ENCODE data around the gene MRPL46.
A peak's percentile ranks its signal among the peaks of the same experiment; 100 is the strongest.

MRPL46 gene

GRCh38 chr15:88467073-88467934 is at the start of gene MRPL46, which contains the start of gene MRPS11:
Gene MRPL46 (minus strand): TSS chr15:88467388. CDS start chr15:88467377, 11 bp downstream.
Gene MRPS11 (plus strand): TSS chr15:88467708. CDS start chr15:88467718, 10 bp downstream.
- DNase-seq = peak; percentile 62

DNA sequence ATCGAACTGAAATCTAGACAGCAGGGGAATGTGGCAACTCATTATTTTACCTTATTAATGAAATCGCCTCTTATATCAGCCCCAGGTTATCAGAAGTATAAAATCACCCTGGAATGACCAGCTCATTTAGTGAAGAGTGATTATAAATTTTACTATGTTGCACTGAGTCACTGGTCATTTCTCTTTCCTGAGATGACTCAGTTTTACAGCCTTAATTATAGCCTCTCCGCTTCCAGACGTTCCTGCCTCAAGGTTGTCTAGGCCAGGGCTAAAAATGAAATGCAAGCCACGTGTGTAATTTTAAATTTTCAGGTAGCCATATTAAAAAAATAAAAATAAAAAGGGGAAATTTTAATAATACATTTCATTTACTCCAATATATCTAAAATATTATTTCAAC is 46.0 kb upstream of the MRPL46 start:
- no peak for DNase-seq

DNA sequence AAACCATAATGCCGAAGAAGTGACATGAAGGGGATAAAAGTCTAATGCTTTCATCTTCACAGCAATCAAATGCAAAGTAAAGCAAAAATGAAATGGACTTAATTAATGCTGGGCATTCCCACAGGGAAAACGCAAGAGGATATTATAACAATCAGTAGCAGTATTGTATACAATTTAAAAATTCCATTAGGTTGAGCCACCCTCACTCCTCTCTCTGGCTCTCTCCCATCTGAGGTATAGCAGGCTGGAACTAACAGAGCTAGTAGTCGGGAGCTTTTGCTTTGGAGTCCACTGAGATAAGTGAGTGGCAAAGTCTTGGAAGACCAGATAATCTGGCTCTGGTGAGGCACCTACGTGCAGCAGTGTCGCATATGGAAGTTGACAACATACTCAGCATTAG is 45.4 kb upstream of the MRPL46 start:
- DNase-seq = no peak

DNA sequence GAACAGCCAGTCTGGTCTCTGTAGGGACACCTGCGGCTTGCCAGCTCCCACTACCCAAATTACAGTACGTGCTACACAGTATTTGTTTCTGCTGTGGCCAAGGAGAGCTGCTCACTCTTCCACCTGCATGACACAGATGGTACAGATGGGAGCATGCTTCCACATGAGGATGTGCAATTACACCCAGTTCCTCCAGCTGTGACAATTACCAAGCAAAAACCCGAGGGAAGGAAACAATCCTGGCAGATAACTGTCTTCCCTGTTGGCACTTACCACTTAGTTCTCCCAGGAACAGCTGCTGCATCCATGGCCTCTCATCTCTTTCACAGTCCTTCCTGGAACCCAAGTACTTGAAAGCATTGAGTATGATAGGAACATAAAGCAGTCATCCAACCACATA is 44.9 kb upstream of the MRPL46 start:
- DNase-seq = no peak

- no peak for DNase-seq
Observed at GRCh38 chr15:88511161-88511560, 44.0 kb upstream of the MRPL46 start.

DNA sequence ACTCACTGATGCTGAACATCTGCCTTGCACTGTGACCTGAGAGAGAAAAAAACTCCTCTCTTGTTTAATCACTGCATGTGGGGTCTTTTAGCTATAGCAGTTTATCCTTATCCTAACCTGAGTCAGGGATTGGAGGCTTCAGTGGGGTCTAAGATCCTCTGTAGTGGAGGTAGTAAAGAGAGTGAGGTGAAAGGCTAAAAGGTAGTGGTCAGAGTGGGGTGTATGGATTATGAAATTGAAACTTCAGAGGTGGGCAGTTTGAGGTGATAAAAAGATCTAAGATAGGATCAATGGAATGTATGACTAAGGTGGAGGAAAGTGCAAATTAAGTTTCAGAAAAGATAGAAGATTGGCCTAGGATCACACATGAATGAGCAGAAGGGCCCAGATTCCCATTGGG is 42.8 kb upstream of the MRPL46 start:
- no peak for DNase-seq

DNA sequence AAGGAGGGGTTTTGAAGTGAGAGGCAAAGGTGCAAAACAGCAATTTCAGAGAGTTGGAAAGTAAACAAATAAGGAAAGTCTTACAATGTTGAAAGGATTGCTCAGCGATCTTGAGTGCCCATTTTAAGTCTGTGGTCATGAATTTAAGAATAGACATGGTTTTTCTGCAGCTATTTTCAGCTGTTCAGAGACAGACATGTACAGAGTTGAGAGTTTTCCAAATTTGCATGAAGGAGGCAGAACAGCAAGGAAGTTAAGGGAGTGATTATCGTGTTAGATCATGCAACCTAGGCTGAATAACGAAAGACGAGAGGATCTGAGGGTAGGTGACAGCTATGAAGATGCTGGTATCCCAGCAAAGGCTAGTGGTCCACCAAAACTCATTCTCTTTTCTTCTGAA is 42.1 kb upstream of the MRPL46 start:
- DNase-seq = no peak

- no peak for DNase-seq
Observed at GRCh38 chr15:88506628-88507027, 39.4 kb upstream of the MRPL46 start.

DNA sequence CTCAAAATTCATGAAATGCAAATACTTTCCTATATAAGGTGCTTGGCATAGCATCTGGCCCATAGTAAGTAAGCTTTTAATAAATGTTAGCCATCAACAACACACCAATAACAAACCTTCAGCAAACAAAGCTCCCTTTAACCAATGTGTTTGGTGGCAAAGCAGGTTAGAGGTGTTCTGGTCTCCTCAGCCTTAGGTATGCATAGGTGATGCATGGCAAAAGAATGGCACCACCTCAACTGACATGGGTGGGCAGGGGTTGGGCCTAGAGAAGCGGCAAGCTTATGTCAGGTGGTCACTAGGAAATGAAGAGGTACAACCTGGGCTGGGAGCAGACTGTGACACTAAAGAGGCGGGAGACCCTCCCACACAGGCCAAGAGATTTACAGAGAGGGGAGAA is 38.5 kb upstream of the MRPL46 start:
- DNase-seq = no peak

- DNase-seq = no peak
Observed at GRCh38 chr15:88504445-88504844, 37.3 kb upstream of the MRPL46 start.

- DNase-seq = no peak
Observed at GRCh38 chr15:88498996-88499395, 31.8 kb upstream of the MRPL46 start.

- DNase-seq = no peak
Observed at GRCh38 chr15:88497109-88497765, 30.0 kb upstream of the MRPL46 start.

GRCh38 chr15:88493844-88494243 is 26.7 kb upstream of the MRPL46 start:
- no peak for DNase-seq

- no peak for DNase-seq
Observed at GRCh38 chr15:88491158-88491557, 24.0 kb upstream of the MRPL46 start.

DNA sequence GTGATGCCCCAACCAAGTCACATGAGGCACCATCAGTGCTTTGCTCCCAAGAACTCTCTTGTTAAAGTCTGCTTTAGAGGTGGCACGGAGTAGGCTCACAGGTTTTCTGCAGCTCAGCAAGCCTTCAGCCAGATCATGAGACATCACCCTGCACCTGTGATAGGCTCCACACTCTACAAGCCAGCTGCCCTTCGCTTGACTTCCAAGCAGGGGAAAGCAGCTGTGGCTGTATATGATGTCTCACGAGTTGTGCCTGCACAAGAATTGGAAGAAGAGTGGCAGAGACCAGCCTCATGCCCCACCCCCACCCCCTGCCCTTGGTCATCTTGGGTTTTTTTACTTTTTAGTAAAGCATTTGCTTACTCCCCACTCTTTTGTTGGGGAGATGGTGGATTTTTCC is 22.8 kb upstream of the MRPL46 start:
- no peak for DNase-seq

DNA sequence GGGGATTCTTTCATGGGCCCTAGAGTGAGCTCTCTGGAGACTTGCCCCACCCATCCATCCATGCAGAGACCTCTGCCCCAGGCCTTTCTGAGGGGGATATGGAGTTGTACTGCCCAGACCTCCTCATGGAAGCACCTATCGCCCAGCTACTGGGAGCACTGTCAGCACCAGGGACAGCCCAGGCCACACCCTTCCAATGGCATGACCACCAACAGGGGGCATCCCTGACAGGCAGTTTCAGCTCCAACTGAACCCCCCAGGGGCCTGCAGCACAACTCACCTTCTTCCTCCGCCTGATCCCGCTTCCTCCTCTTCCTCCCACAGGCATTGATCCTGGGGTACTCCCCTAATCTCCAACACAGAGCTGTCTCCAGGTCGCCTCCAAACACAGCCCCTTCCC is 22.1 kb upstream of the MRPL46 start:
- DNase-seq = no peak

- no peak for DNase-seq
Observed at GRCh38 chr15:88487796-88488523, 20.8 kb upstream of the MRPL46 start.

DNA sequence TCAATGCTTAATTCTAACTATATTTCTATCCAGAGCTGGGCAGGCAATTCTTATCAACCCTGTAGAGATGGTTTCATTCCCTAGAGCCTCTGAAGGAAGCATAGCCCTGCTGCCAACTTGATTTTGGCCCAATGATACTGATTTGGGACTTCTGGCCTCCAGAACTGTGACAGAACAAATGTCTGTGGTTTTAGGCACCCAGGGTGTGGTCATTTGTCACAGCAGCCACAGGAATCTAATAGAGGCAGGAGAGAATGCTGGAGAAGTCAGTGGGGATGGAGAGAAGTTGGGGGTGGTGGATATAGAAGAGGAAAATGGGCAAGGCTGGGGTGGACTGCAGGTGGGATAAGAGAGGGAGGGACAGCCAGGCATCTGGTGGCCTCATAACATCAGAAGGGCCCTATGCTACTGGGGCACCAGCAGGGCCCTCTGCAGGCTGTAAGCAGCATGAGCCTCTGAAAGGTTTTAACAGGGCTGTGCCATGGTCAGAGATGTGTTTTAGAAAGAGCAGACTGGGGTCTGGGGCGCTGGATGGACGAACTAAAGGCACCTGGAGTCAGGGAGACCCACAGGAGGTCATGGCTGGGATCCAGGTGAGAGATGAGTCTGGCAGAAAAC is 20.1 kb upstream of the MRPL46 start:
- DNase-seq = no peak

DNA sequence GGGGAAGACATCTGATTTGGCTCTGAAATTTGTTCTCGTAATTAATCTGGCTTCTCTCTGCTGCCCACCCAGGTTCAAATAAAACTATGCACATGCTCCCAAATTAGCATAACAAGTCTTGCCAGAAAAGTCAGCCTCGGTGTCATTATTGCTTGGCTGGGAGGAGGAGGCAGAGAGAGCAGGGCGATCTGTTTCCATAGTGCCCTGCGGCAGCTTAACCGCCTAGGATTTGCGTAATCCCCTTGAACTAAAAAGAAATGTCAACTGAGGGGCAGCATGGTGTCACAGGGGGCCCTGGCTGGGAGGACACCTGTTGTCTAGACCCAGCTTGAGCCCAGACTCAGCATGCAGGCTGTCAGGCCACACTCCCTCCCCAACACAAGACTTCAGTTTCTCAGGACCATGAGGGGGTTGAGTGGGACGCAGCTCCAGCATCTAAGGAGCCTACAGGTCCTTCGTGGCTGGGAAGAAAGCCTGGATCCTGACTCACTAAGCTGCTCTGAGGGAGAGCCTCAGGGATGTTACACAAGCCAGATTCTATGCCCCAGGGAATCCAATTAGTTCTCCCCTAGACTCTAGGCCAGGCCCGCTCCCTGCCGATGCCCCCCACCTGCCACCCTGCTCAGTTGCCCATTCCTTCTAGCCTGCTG is 17.6 kb upstream of the MRPL46 start:
- no peak for DNase-seq

GRCh38 chr15:88482263-88482662 is 15.1 kb upstream of the MRPL46 start:
- DNase-seq = no peak

DNA sequence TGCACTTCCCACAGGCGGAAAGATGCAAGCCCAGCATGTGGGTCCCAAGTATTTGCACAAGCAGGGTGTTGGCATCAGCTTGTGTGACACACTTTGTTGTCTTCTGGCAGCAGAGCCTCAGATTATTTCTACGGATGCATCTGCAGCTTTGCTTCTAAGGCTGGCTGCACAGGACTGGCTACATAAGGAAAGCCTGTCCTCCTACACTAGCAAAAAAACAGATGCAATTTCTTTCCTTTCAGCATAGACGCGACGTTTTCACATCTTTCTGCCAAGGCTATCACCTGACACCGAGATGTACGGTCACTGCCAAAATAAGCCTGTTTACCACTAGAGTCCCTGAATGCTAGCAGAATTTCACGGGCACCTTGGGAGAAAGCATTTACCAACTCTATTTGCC is 13.8 kb upstream of the MRPL46 start:
- no peak for DNase-seq

DNA sequence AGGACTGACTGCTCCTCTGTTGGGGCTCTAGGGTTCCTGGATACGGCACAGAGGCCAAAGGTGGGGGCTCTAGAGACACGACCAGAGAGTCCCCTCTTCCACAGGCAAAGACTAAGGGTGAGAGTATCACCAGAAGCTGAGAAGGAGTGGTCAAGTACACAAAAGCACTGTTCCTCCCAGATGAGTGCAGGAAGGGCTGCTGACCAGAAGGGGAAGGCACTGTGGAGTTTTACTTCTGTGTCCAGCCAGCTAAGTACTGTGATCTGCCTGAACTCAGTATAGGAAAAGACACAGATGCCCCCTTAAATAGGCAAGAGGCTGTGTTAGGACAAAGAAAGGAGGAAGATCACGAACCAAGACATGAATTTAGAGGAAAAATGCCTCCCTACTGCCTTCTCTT is 12.0 kb upstream of the MRPL46 start:
- no peak for DNase-seq

DNA sequence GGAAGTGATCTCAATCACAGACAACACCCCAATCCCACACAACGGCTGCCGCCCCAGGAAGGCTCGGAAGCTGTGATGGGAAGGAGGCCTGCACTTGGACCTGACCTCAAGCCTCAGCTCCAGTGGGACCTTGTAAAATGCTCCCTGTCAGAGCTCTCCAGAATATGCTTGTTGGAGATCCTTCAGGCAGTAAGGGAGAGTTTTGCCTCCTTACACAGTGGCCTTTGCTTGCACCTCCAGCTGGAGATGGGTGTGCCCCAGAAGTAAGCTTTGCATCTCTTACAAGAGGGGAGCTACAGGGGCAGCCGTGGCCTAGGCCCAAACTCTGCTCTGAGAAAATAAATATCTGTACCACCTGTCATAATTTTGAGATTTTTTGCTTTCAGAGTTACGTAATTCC is 10.7 kb upstream of the MRPL46 start:
- no peak for DNase-seq
